Esophagus squamous epithelium (tissue), 4 donors: ENCODE data around the gene SLC16A12.

Experiments used
- CTCF ChIP-seq, 6 experiments: fragments of 450-650 bp in 4 of 6; fragments of 200-600 bp in 2 of 6; sonication (generic) in 2 of 6; IDR thresholded peaks; one replicate each; pipeline ENCODE4 v1.5.1; 2016 to 2019; ENCODE audit warnings: antibody characterized with exemption in 6 of 6, mild to moderate bottlenecking in 4 of 6, moderate library complexity in 4 of 6
- POLR2A ChIP-seq, 4 donors: fragments of 450-650 bp; IDR thresholded peaks; one replicate each; pipeline ENCODE4 v1.6.1; 2017; ENCODE audit warnings: antibody characterized with exemption in 4 of 4, mild to moderate bottlenecking in 4 of 4, moderate library complexity in 3 of 4

GRCh38 chr10:89414146-89414878, 121.1 kb downstream of the SLC16A12 start, which contains the start of gene IFIT5:
- TF ChIP-seq CTCF (IDR thresholded peaks at IDR 0.05) (no peak), POLR2A (IDR thresholded peaks at IDR 0.05) (peak in 2 of 4 donors; percentile 41 to 59)
